ENCODE measurements around the gene CCDC6. TPM values are rescaled to one million over a fixed set of nuclear protein-coding genes. Genes with fewer than 3 reads are reported as not detected.

CCDC6 gene
- total and polyA plus RNA-seq, 2 of the 4 experiments (the other 2 are of a cell fraction), result 21.8 to 30.8 TPM

- H3K9me3 ChIP-seq (ENCODE audit: control insufficient read depth, insufficient read depth, low read length), result no peaks in the 10 kb centered on the region
- no peak overlapping the region for H4K8ac ChIP-seq (ENCODE audit: low read depth in 2 of 2, low read length in 2 of 2)
- TF ChIP-seq RFX5 (IDR thresholded peaks at IDR 0.05; ENCODE audit: low read depth, low read length), result no peak
- TF ChIP-seq BHLHE40 (IDR thresholded peaks at IDR 0.05; ENCODE audit: low read depth, low read length), result no peak
- no peak for TF ChIP-seq RAD21 (IDR thresholded peaks at IDR 0.05; ENCODE audit: low read length)
- TF ChIP-seq ELK1 (IDR thresholded peaks at IDR 0.05; ENCODE audit: borderline replicate concordance, low read depth, low read length), result no peak
- no peak for TF ChIP-seq CHD1 (IDR thresholded peaks at IDR 0.05; ENCODE audit: low read depth, low read length)
- TF ChIP-seq MAFK (IDR thresholded peaks at IDR 0.05; ENCODE audit: low read depth, low read length), result no peak
- TF ChIP-seq SMC3 (IDR thresholded peaks at IDR 0.05; ENCODE audit: low read depth, low read length), result no peak
- TF ChIP-seq RCOR1 (IDR thresholded peaks at IDR 0.05; ENCODE audit: insufficient replicate concordance, low read length), result no peak
- no peak for TF ChIP-seq CTCF (conservative IDR thresholded peaks at IDR 0.05; ENCODE audit: low read depth, low read length)
- TF ChIP-seq USF2 (IDR thresholded peaks at IDR 0.05; ENCODE audit: low read depth, low read length), result no peak
- TF ChIP-seq FOS (IDR thresholded peaks at IDR 0.05; ENCODE audit: low read depth, low read length), result no peak
- no peak for TF ChIP-seq POLR2A (IDR thresholded peaks at IDR 0.05; ENCODE audit: low read depth, low read length)
- TF ChIP-seq MXI1 (IDR thresholded peaks at IDR 0.05; ENCODE audit: borderline replicate concordance, low read depth, low read length), result no peak
- TF ChIP-seq NFE2L2 (IDR thresholded peaks at IDR 0.05; ENCODE audit: low read depth, low read length), result no peak
- no peak for TF ChIP-seq CEBPB (IDR thresholded peaks at IDR 0.05; ENCODE audit: low read depth, low read length)
- no CpG with 5 or more reads among the region's 1 CpG for WGBS, 2 experiments (ENCODE audit: extremely low coverage in 2 of 2, insufficient read length in 1 of 2)
- H2BK5ac ChIP-seq (ENCODE audit: low read depth, low read length, poor library complexity, severe bottlenecking), result no peak overlapping the region
- no peak overlapping the region for H3K18ac ChIP-seq (ENCODE audit: low read depth, low read length)
- H3K79me1 ChIP-seq (ENCODE audit: low read depth in 1 of 2, low read length in 2 of 2), result peaks cover 18 to 76% of the 10 kb centered on the region in 2 experiments
- dilution Hi-C loops (cut with HindIII; ENCODE audit: low sequenced_read_pairs, unreplicated experiment), result no loop called here
- H4K91ac ChIP-seq (ENCODE audit: insufficient read depth, low read depth, low read length), result no peak overlapping the region
- no peak overlapping the region for H3K4ac ChIP-seq (ENCODE audit: low read depth, low read length)
- H2BK20ac ChIP-seq (ENCODE audit: low read depth, low read length), result no peak overlapping the region
- H4K5ac ChIP-seq (ENCODE audit: low read depth, low read length), result no peak overlapping the region
- ChIA-PET POLR2A (ENCODE audit: unreplicated experiment) (no interaction called here), CTCF (no interaction called here)
- H3K4me2 ChIP-seq (ENCODE audit: low read depth, low read length), result no peak overlapping the region
- no peaks in the 10 kb centered on the region; the same call in none of the 2 replicates for H3K36me3 ChIP-seq (ENCODE audit: control insufficient read depth, insufficient read depth, low read length)
- H3K27ac ChIP-seq (ENCODE audit: insufficient read depth, low read length), result no peak overlapping the region
- no peak overlapping the region for H3K23ac ChIP-seq (ENCODE audit: low read depth, low read length)
- in situ Hi-C loops (cut with MboI; ENCODE audit: low sequenced_read_pairs), result no loop called here
- H3K56ac ChIP-seq (ENCODE audit: extremely low read depth, insufficient read depth, low read length), result no peak overlapping the region
- no peak overlapping the region for H2AK9ac ChIP-seq (replicated peaks; ENCODE audit: low read depth, low read length, poor library complexity)
- no peak overlapping the region for H3K14ac ChIP-seq (replicated peaks; ENCODE audit: low read depth, low read length)
- peaks cover 6% of the 10 kb centered on the region; the same call in 1 of the 2 replicates for H3K9me1 ChIP-seq (ENCODE audit: insufficient read depth, low read length)
- no peak for DNase-seq
- H2AFZ ChIP-seq (replicated peaks; ENCODE audit: low read length, poor library complexity), result no peak overlapping the region
- H2AK5ac ChIP-seq (ENCODE audit: low read depth, low read length), result no peak overlapping the region
- intact Hi-C loops (cut with micrococcal nuclease), result no loop called here
- BruUV-seq (replicated peaks), result no TSS peak
- H3K4me3 ChIP-seq (ENCODE audit: insufficient read depth, low read depth, low read length), result no peak overlapping the region
- ATAC-seq (ENCODE audit: low read depth), result no peak
- peaks cover 58% of the 10 kb centered on the region; the same call in 1 of the 2 replicates for H4K20me1 ChIP-seq (ENCODE audit: insufficient read depth, low read length)
- no peak overlapping the region for H2BK120ac ChIP-seq (ENCODE audit: low read depth, low read length)
- no peak overlapping the region for H2BK15ac ChIP-seq (ENCODE audit: low read depth, low read length)
- H3K27me3 ChIP-seq (ENCODE audit: control insufficient read depth, insufficient read depth, low read length), result no peaks in the 10 kb centered on the region
- peaks cover 5% of the 10 kb centered on the region for H3K4me1 ChIP-seq (ENCODE audit: control insufficient read depth, insufficient read depth, low read length)
- H3K9ac ChIP-seq (ENCODE audit: low read depth, low read length), result no peak overlapping the region
Measured at GRCh38 chr10:59901470-59901869, 4.9 kb downstream of the CCDC6 start.

All from IMR-90 (cell line).